A549 (cell line): ENCODE measurements around the gene PHKB. TPM values are rescaled to one million over a fixed set of nuclear protein-coding genes. Genes with fewer than 3 reads are reported as not detected.

Experiments
- ATAC-seq, 2 experiments: fragments of 200-7000 bp in 1 of 2; fragments of >200 bp in 1 of 2; cut with Nextera tagmentation in 1 of 2; cut with Tn5 transposase in 1 of 2; 3 replicates each; pipeline versions ENCODE4 v1.8.0 to v1.9.1; 2018 to 2020; ENCODE audit warnings: mild to moderate bottlenecking in 1 of 2, moderate library complexity in 1 of 2
- CTCF ChIA-PET: fragments of 300-600 bp; sonication (Branson Sonifier 250); formaldehyde crosslinking; extraction: SDS; loops from one replicate; lab custom pipeline; 2021; ENCODE audit warnings: antibody characterized with exemption, inconsistent platforms; lab: Yijun Ruan, JAX
- POLR2A ChIA-PET: fragments of 350-600 bp; formaldehyde crosslinking; extraction: SDS; loops from one replicate; lab custom pipeline; 2021; ENCODE audit warnings: antibody characterized with exemption, inconsistent platforms; lab: Yijun Ruan, JAX
- DNase-seq, 2 experiments: peaks; one replicate each; pipeline versions ENCODE4 v3.0.0 to v3.0.0-alpha.2; 2011 to 2016; ENCODE audit warnings: low read depth in 1 of 2, low spot score in 1 of 2
- FAIRE-seq: peaks from 2 replicates; lab custom pipeline; 2011; peaks lifted over from hg19 to GRCh38; lab: Jason Lieb, UNC
- H3K27ac ChIP-seq, 2 experiments: fragments of >200 bp; sonication (Bioruptor Twin); formaldehyde crosslinking; 3 replicates each; pipeline ENCODE4 v1.5.1; 2016 to 2017
- H3K4me1 ChIP-seq: fragments of >200 bp; sonication (Bioruptor Twin); formaldehyde crosslinking; 3 replicates; pipeline ENCODE4 v1.6.1; 2016
- H3K4me2 ChIP-seq: fragments of >200 bp; sonication (Bioruptor Twin); formaldehyde crosslinking; 3 replicates; pipeline ENCODE4 v1.6.1; 2016
- H3K4me3 ChIP-seq: fragments of >200 bp; sonication (Bioruptor Twin); formaldehyde crosslinking; 3 replicates; pipeline ENCODE4 v1.5.1; 2016
- H3K9me3 ChIP-seq: fragments of >200 bp; sonication (Bioruptor Twin); formaldehyde crosslinking; 3 replicates; pipeline ENCODE4 v1.6.1; 2016
- BHLHE40 ChIP-seq: IDR thresholded peaks from 2 replicates; pipeline ENCODE4 v1.6.1; 2012; ENCODE audit warnings: low read depth, low read length, inconsistent platforms
- CBX8 ChIP-seq: fragments of 200-600 bp; sonication (generic); IDR thresholded peaks from 2 replicates; pipeline ENCODE4 v1.6.1; 2016
- CHD2 ChIP-seq: fragments of 150-350 bp; IDR thresholded peaks from 2 replicates; pipeline ENCODE4 v1.6.1; 2014; ENCODE audit warnings: low read length; ENCODE audit not compliant: partially characterized antibody
- CHD4 ChIP-seq: fragments of 200-600 bp; sonication (generic); IDR thresholded peaks from 2 replicates; pipeline ENCODE4 v1.6.1; 2016; ENCODE audit warnings: antibody characterized with exemption, mild to moderate bottlenecking, borderline replicate concordance
- EHMT2 ChIP-seq: fragments of 200-600 bp; sonication (generic); IDR thresholded peaks from 2 replicates; pipeline ENCODE4 v1.6.1; 2016; ENCODE audit warnings: antibody characterized with exemption, low read depth, mild to moderate bottlenecking, moderate library complexity
- ESRRA ChIP-seq: fragments of 150-350 bp; IDR thresholded peaks from 2 replicates; pipeline ENCODE4 v1.6.1; 2014; ENCODE audit warnings: mild to moderate bottlenecking, low read length, borderline replicate concordance
- FOXS1 ChIP-seq: fragments of 250-450 bp; sonication (Bioruptor Pico); IDR thresholded peaks from 2 replicates; pipeline ENCODE4 v1.5.0; 2020; ENCODE audit warnings: mild to moderate bottlenecking, moderate library complexity
- HEYL ChIP-seq: fragments of 250-450 bp; sonication (Bioruptor Pico); IDR thresholded peaks from 2 replicates; pipeline ENCODE4 v1.8.0; 2021; ENCODE audit warnings: mild to moderate bottlenecking, moderate library complexity
- HOXB13 ChIP-seq: fragments of 250-450 bp; sonication (Bioruptor Pico); IDR thresholded peaks from 2 replicates; pipeline ENCODE4 v1.5.0; 2020; ENCODE audit warnings: low read depth, mild to moderate bottlenecking, moderate library complexity
- KDM5A ChIP-seq: fragments of 200-600 bp; sonication (generic); IDR thresholded peaks from 2 replicates; pipeline ENCODE4 v1.6.1; 2016; ENCODE audit warnings: antibody characterized with exemption, mild to moderate bottlenecking
- MAFK ChIP-seq: fragments of 450-650 bp; IDR thresholded peaks from 2 replicates; pipeline ENCODE4 v1.6.1; 2014; ENCODE audit not compliant: partially characterized antibody
- MYC ChIP-seq: IDR thresholded peaks from 2 replicates; pipeline ENCODE4 v1.6.1; 2012; ENCODE audit warnings: mild to moderate bottlenecking, inconsistent platforms, low read length, improper control_type of control experiment, borderline replicate concordance
- NFE2L2 ChIP-seq: fragments of 150-350 bp; conservative IDR thresholded peaks from 2 replicates; pipeline ENCODE4 v1.6.1; 2014; ENCODE audit warnings: low read length
- NPAS2 ChIP-seq: fragments of 250-450 bp; sonication (Bioruptor Pico); IDR thresholded peaks from 2 replicates; pipeline ENCODE4 v1.8.0; 2022; ENCODE audit warnings: mild to moderate bottlenecking, moderate library complexity, borderline replicate concordance
- NR3C1 ChIP-seq: fragments of >200 bp; sonication (Bioruptor Twin); formaldehyde crosslinking; IDR thresholded peaks from 3 replicates; pipeline ENCODE4 v1.6.1; 2017
- POLR2A ChIP-seq: IDR thresholded peaks from 2 replicates; pipeline ENCODE4 v1.6.1; 2012; ENCODE audit warnings: mild to moderate bottlenecking, low read length
- RARB ChIP-seq: fragments of 250-450 bp; sonication (Bioruptor Pico); IDR thresholded peaks from 2 replicates; pipeline ENCODE4 v1.8.0; 2021; ENCODE audit warnings: mild to moderate bottlenecking, moderate library complexity
- RNF2 ChIP-seq: fragments of 200-600 bp; sonication (generic); IDR thresholded peaks from 2 replicates; pipeline ENCODE4 v1.6.1; 2016; ENCODE audit warnings: low read depth, mild to moderate bottlenecking, antibody characterized with exemption, moderate library complexity, borderline replicate concordance
- SREBF2 ChIP-seq: fragments of 450-650 bp; IDR thresholded peaks from 2 replicates; pipeline ENCODE4 v1.6.1; 2014; ENCODE audit warnings: mild to moderate bottlenecking, moderate library complexity
- ZNF302 ChIP-seq: fragments of 250-450 bp; sonication (Bioruptor Pico); IDR thresholded peaks from 2 replicates; pipeline ENCODE4 v1.9.0; 2021; ENCODE audit warnings: inconsistent platforms, mild to moderate bottlenecking, moderate library complexity
- ZSCAN20 ChIP-seq: fragments of 250-450 bp; sonication (Bioruptor Pico); IDR thresholded peaks from 2 replicates; pipeline ENCODE4 v1.8.0; 2022; ENCODE audit warnings: mild to moderate bottlenecking, moderate library complexity
- WGBS: methylation state at CpG from one replicate; pipeline ENCODE4 v1.1.6; 2017; ENCODE audit errors: missing lambda C conversion rate; 5-methylcytosine and 5-hydroxymethylcytosine counted together
- polyA plus RNA-seq, 4 experiments: library from polyadenylated mRNA; depleted of rRNA in 3 of 4; stranded (reverse); fragments of >200 nt; fragmentation: RNase III in 1 of 4; extraction: RNeasy Plus Mini Kit Qiagen cat#74134 plus additional on column Dnase treatment in 1 of 4; gene quantifications; 2 replicates in 3 of 4; 3 replicates in 1 of 4; pipeline ENCODE4 v1.2.3, GENCODE V29; 2011 to 2017
- TF ChIP-seq, protein P1 (sequence below): fragments of 250-450 bp; sonication (Bioruptor Pico); IDR thresholded peaks from 2 replicates; pipeline ENCODE4 v1.5.0; 2021; ENCODE audit warnings: mild to moderate bottlenecking, moderate library complexity, borderline replicate concordance
- TF ChIP-seq, protein P2 (sequence below): fragments of >200 bp; sonication (Bioruptor Twin); formaldehyde crosslinking; IDR thresholded peaks from 3 replicates; pipeline ENCODE4 v1.5.1; 2016
- TF ChIP-seq, protein P3 (sequence below): IDR thresholded peaks from 2 replicates; pipeline ENCODE4 v1.6.1; 2012; ENCODE audit warnings: low read depth, borderline replicate concordance
- TF ChIP-seq, protein P4 (sequence below): fragments of 250-450 bp; sonication (Bioruptor Pico); IDR thresholded peaks from 2 replicates; pipeline ENCODE4 v1.5.0; 2020; ENCODE audit warnings: low read depth, mild to moderate bottlenecking, moderate library complexity
- TF ChIP-seq, protein P5 (sequence below): IDR thresholded peaks from 2 replicates; pipeline ENCODE4 v1.6.1; 2012
- TF ChIP-seq, protein P6 (sequence below): fragments of 450-650 bp; IDR thresholded peaks from 2 replicates; pipeline ENCODE4 v1.6.1; 2014; ENCODE audit warnings: antibody characterized with exemption
- TF ChIP-seq, protein P7 (sequence below): IDR thresholded peaks from 2 replicates; pipeline ENCODE4 v1.6.1; 2012

Gene PHKB
- polyA plus RNA-seq, 2 of the 4 experiments (the other 2 are of a cell fraction): 33.2 to 96.8 TPM

DNA sequence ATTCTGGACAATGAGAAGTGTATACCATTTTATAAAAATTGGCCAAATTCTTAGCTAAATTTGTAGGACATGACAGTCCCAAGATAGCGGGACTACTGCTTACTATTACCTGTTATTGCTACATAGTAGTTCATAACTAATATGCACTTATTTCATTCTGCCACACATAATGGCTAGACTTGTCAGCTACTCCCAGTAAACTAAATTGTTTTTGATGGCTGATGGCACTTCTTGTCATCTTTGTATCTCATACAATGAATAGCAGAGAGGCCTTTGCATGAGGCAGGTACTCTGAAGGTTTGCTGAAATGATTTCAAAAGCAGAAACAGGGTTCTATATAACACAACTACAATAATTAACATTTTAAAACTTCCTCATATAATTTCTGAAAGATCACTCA, 44.3 kb upstream of the PHKB start:
- Histone ChIP-seq H3K27ac (no peak overlapping the region), H3K4me3 (no peak overlapping the region), H3K9me3 (no peaks in the 10 kb centered on the region), H3K4me1 (no peaks in the 10 kb centered on the region), H3K4me2 (no peak overlapping the region)
- ChIA-PET POLR2A (no interaction called here), CTCF (interaction anchor here (0.5 kb wide), 1 partner anchor 713 kb away, joined by 3 read pairs; no protein-coding TSS in a partner anchor)
- WGBS: 95% methylated on average over 1 of the region's 1 CpG
- ATAC-seq: no peak
- FAIRE-seq: no peak
- TF ChIP-seq, protein P1, sequence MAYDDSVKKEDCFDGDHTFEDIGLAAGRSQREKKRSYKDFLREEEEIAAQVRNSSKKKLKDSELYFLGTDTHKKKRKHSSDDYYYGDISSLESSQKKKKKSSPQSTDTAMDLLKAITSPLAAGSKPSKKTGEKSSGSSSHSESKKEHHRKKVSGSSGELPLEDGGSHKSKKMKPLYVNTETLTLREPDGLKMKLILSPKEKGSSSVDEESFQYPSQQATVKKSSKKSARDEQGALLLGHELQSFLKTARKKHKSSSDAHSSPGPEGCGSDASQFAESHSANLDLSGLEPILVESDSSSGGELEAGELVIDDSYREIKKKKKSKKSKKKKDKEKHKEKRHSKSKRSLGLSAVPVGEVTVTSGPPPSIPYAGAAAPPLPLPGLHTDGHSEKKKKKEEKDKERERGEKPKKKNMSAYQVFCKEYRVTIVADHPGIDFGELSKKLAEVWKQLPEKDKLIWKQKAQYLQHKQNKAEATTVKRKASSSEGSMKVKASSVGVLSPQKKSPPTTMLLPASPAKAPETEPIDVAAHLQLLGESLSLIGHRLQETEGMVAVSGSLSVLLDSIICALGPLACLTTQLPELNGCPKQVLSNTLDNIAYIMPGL (CRISPR knock-in tag): no peak
- TF ChIP-seq NR3C1: no peak
- TF ChIP-seq RARB (CRISPR knock-in tag): no peak
- TF ChIP-seq MYC: no peak
- TF ChIP-seq, protein P2, sequence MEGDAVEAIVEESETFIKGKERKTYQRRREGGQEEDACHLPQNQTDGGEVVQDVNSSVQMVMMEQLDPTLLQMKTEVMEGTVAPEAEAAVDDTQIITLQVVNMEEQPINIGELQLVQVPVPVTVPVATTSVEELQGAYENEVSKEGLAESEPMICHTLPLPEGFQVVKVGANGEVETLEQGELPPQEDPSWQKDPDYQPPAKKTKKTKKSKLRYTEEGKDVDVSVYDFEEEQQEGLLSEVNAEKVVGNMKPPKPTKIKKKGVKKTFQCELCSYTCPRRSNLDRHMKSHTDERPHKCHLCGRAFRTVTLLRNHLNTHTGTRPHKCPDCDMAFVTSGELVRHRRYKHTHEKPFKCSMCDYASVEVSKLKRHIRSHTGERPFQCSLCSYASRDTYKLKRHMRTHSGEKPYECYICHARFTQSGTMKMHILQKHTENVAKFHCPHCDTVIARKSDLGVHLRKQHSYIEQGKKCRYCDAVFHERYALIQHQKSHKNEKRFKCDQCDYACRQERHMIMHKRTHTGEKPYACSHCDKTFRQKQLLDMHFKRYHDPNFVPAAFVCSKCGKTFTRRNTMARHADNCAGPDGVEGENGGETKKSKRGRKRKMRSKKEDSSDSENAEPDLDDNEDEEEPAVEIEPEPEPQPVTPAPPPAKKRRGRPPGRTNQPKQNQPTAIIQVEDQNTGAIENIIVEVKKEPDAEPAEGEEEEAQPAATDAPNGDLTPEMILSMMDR: no peak
- no peak for TF ChIP-seq POLR2A
- TF ChIP-seq, protein P3, sequence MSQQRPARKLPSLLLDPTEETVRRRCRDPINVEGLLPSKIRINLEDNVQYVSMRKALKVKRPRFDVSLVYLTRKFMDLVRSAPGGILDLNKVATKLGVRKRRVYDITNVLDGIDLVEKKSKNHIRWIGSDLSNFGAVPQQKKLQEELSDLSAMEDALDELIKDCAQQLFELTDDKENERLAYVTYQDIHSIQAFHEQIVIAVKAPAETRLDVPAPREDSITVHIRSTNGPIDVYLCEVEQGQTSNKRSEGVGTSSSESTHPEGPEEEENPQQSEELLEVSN: no peak
- TF ChIP-seq, protein P4, sequence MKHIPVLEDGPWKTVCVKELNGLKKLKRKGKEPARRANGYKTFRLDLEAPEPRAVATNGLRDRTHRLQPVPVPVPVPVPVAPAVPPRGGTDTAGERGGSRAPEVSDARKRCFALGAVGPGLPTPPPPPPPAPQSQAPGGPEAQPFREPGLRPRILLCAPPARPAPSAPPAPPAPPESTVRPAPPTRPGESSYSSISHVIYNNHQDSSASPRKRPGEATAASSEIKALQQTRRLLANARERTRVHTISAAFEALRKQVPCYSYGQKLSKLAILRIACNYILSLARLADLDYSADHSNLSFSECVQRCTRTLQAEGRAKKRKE (CRISPR knock-in tag): no peak
- TF ChIP-seq SREBF2: no peak
- no peak for TF ChIP-seq EHMT2
- no peak for TF ChIP-seq ESRRA
- no peak for TF ChIP-seq MAFK
- TF ChIP-seq NPAS2: no peak
- TF ChIP-seq KDM5A: no peak
- no peak for TF ChIP-seq CBX8
- no peak for TF ChIP-seq CHD2
- TF ChIP-seq ZNF302 (CRISPR knock-in tag): no peak
- no peak for TF ChIP-seq NFE2L2
- TF ChIP-seq, protein P5, sequence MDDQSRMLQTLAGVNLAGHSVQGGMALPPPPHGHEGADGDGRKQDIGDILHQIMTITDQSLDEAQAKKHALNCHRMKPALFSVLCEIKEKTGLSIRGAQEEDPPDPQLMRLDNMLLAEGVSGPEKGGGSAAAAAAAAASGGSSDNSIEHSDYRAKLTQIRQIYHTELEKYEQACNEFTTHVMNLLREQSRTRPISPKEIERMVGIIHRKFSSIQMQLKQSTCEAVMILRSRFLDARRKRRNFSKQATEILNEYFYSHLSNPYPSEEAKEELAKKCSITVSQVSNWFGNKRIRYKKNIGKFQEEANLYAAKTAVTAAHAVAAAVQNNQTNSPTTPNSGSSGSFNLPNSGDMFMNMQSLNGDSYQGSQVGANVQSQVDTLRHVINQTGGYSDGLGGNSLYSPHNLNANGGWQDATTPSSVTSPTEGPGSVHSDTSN: no peak
- no peak for TF ChIP-seq ZSCAN20 (CRISPR knock-in tag)
- no peak for DNase-seq

DNA sequence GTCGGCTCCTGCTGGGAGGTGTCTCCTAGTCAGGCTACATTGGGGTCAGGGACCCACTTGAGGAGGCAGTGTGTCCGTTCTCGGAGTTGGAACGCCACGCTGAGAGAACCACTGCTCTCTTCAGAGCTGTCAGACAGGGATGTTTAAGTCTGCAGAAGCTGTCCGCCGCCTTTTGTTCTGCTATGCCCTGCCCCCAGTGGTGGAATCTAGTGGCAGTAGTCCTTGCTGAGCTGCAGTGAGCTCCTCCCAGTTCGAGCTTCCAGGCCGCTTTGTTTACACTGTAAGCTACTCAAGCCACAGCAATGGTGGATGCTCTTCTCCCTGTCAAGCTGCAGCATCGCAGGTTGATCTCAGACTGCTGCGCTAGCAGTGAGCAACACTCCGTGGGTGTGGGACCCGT, 36.3 kb upstream of the PHKB start:
- DNase-seq (peak in 1 of 2 experiments; percentile 5), FAIRE-seq (no peak), ATAC-seq (no peak)
- no peaks in the 10 kb centered on the region for H3K4me1 ChIP-seq
- no peak overlapping the region for H3K4me2 ChIP-seq
- no peak overlapping the region for H3K4me3 ChIP-seq
- 88% methylated on average over 8 of the region's 13 CpGs for WGBS
- H3K9me3 ChIP-seq: no peaks in the 10 kb centered on the region
- H3K27ac ChIP-seq: no peak overlapping the region
- ChIA-PET POLR2A (no interaction called here), CTCF (interaction anchor here (0.7 to 0.8 kb wide), 2 partner anchors 10 to 316 kb away, joined by 3 to 6 read pairs; no protein-coding TSS in a partner anchor)
- TF ChIP-seq, protein P6, sequence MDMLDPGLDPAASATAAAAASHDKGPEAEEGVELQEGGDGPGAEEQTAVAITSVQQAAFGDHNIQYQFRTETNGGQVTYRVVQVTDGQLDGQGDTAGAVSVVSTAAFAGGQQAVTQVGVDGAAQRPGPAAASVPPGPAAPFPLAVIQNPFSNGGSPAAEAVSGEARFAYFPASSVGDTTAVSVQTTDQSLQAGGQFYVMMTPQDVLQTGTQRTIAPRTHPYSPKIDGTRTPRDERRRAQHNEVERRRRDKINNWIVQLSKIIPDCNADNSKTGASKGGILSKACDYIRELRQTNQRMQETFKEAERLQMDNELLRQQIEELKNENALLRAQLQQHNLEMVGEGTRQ: no peak
- TF ChIP-seq CHD4 (no peak), BHLHE40 (no peak), MYC (no peak), FOXS1 (CRISPR knock-in tag) (no peak), HOXB13 (CRISPR knock-in tag) (no peak), NFE2L2 (no peak), ZSCAN20 (CRISPR knock-in tag) (no peak), HEYL (CRISPR knock-in tag) (no peak), SREBF2 (no peak), RNF2 (no peak)
- TF ChIP-seq, protein P7, sequence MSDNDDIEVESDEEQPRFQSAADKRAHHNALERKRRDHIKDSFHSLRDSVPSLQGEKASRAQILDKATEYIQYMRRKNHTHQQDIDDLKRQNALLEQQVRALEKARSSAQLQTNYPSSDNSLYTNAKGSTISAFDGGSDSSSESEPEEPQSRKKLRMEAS: no peak
